Endothelial cell of umbilical vein (primary cell): ENCODE measurements around the gene SPIRE1.

Source experiments
- GATA2 ChIP-seq: IDR thresholded peaks from 2 replicates; pipeline ENCODE4 v1.7.0; 2011; ENCODE audit warnings: low read depth, mild to moderate bottlenecking, moderate library complexity, mixed read lengths, low read length; ENCODE audit not compliant: insufficient read length, insufficient read depth
- MYC ChIP-seq: IDR thresholded peaks from one replicate; pipeline ENCODE4 v1.6.1; 2011; ENCODE audit warnings: mild to moderate bottlenecking, low read depth, low read length
- POLR2A ChIP-seq: IDR thresholded peaks from 2 replicates; pipeline ENCODE4 v1.6.1; 2012; ENCODE audit warnings: low read depth, mild to moderate bottlenecking, control low read depth, low read length

- TF ChIP-seq MYC (no peak), GATA2 (no peak), POLR2A (no peak)
These were observed 64.0 kb downstream of the SPIRE1 start for GRCh38 chr18:12593866-12594265.
